Measurements from ENCODE around the gene MCM5.

MCM5 gene

DNA sequence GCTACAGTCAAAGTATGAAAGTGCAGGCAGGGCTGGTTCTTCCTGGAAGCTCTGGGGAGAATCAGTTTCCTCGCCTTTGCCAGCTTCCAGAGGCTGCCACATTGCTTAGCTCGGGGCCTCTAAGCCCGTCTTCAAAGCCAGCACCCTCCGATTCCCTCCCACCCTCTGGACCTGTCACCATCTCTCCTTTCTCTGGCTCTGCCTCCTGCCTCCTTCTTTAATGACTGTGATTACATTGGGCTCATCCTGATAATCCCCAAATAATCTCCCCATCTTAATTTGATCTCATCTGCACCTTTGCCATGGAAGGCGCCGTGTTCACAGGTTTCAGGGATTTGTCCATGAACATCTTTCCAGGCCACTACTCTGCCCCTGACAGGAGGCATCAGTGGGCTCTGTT, 42.5 kb downstream of the MCM5 start:
- H3K79me2 ChIP-seq (ENCODE audit: low read length): no peaks in the 10 kb centered on the region
- H3F3A ChIP-seq (ENCODE audit: insufficient read depth, low read length): peaks cover under 1% of the 10 kb centered on the region; the same call in 1 of the 2 replicates
- no peaks in the 10 kb centered on the region for H3K9me3 ChIP-seq (replicated peaks; ENCODE audit: insufficient read depth, low read length)
- no peak for DNase-seq
- no peak overlapping the region for H3K27ac ChIP-seq (ENCODE audit: low read length)
- peaks cover 1% of the 10 kb centered on the region for H3K4me1 ChIP-seq (ENCODE audit: low read length)
- H3K36me3 ChIP-seq (replicated peaks; ENCODE audit: insufficient read depth, low read length): no peaks in the 10 kb centered on the region
- no peaks in the 10 kb centered on the region for H3K27me3 ChIP-seq (replicated peaks; ENCODE audit: insufficient read depth, low read length)
- H3K9me2 ChIP-seq (replicated peaks; ENCODE audit: insufficient read depth, low read length): no peaks in the 10 kb centered on the region
- H3K9ac ChIP-seq (ENCODE audit: low read length): no peak overlapping the region
- H4K20me1 ChIP-seq (ENCODE audit: insufficient read depth, low read length): no peaks in the 10 kb centered on the region
- no peak overlapping the region for H3K4me2 ChIP-seq (ENCODE audit: low read depth, low read length)
- H3K4me3 ChIP-seq (ENCODE audit: low read length): no peak overlapping the region
- TF ChIP-seq EZH2 (optimal IDR thresholded peaks at IDR 0.05; ENCODE audit: low read depth, low read length) (no peak), EZH2phosphoT487 (IDR thresholded peaks at IDR 0.05; ENCODE audit: low read length) (no peak)
- TF ChIP-seq, protein P1, sequence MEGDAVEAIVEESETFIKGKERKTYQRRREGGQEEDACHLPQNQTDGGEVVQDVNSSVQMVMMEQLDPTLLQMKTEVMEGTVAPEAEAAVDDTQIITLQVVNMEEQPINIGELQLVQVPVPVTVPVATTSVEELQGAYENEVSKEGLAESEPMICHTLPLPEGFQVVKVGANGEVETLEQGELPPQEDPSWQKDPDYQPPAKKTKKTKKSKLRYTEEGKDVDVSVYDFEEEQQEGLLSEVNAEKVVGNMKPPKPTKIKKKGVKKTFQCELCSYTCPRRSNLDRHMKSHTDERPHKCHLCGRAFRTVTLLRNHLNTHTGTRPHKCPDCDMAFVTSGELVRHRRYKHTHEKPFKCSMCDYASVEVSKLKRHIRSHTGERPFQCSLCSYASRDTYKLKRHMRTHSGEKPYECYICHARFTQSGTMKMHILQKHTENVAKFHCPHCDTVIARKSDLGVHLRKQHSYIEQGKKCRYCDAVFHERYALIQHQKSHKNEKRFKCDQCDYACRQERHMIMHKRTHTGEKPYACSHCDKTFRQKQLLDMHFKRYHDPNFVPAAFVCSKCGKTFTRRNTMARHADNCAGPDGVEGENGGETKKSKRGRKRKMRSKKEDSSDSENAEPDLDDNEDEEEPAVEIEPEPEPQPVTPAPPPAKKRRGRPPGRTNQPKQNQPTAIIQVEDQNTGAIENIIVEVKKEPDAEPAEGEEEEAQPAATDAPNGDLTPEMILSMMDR (IDR thresholded peaks at IDR 0.05; ENCODE audit: low read length): no peak
- no peak overlapping the region for H2AFZ ChIP-seq (ENCODE audit: low read length)

DNA sequence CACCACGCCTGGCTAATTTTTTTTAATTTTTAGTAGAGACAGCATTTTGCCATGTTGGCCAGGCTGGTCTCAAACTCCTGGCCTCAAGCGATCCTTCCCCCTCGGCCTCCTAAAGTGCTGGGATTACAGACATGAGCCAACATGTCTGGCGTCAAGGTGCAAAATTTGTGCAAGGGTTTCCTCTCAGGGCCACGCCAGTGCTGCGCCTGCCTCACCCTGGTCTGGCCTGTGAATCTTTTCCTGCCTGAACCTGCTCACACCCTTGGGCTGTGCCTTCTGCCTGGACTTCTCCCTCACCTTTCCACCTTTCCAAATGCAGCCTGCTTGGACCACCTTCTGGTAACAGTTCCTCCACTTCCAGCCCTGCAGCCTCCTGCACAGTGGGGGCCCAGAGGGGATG, 43.4 kb downstream of the MCM5 start:
- no peak for TF ChIP-seq EZH2phosphoT487 (IDR thresholded peaks at IDR 0.05; ENCODE audit: low read length)
- no peak overlapping the region for H3K27ac ChIP-seq (ENCODE audit: low read length)
- H2AFZ ChIP-seq (ENCODE audit: low read length): no peak overlapping the region
- no peaks in the 10 kb centered on the region for H3K9me3 ChIP-seq (replicated peaks; ENCODE audit: insufficient read depth, low read length)
- peaks cover 10% of the 10 kb centered on the region for H3K4me1 ChIP-seq (ENCODE audit: low read length)
- no peak overlapping the region for H3K4me2 ChIP-seq (ENCODE audit: low read depth, low read length)
- no peaks in the 10 kb centered on the region for H4K20me1 ChIP-seq (ENCODE audit: insufficient read depth, low read length)
- no peak overlapping the region for H3K4me3 ChIP-seq (ENCODE audit: low read length)
- H3K9me2 ChIP-seq (replicated peaks; ENCODE audit: insufficient read depth, low read length): no peaks in the 10 kb centered on the region
- no peaks in the 10 kb centered on the region for H3K27me3 ChIP-seq (replicated peaks; ENCODE audit: insufficient read depth, low read length)
- H3K36me3 ChIP-seq (replicated peaks; ENCODE audit: insufficient read depth, low read length): no peaks in the 10 kb centered on the region
- H3F3A ChIP-seq (ENCODE audit: insufficient read depth, low read length): peaks cover 8% of the 10 kb centered on the region
- H3K9ac ChIP-seq (ENCODE audit: low read length): no peak overlapping the region
- no peak for DNase-seq
- no peaks in the 10 kb centered on the region for H3K79me2 ChIP-seq (ENCODE audit: low read length)

DNA sequence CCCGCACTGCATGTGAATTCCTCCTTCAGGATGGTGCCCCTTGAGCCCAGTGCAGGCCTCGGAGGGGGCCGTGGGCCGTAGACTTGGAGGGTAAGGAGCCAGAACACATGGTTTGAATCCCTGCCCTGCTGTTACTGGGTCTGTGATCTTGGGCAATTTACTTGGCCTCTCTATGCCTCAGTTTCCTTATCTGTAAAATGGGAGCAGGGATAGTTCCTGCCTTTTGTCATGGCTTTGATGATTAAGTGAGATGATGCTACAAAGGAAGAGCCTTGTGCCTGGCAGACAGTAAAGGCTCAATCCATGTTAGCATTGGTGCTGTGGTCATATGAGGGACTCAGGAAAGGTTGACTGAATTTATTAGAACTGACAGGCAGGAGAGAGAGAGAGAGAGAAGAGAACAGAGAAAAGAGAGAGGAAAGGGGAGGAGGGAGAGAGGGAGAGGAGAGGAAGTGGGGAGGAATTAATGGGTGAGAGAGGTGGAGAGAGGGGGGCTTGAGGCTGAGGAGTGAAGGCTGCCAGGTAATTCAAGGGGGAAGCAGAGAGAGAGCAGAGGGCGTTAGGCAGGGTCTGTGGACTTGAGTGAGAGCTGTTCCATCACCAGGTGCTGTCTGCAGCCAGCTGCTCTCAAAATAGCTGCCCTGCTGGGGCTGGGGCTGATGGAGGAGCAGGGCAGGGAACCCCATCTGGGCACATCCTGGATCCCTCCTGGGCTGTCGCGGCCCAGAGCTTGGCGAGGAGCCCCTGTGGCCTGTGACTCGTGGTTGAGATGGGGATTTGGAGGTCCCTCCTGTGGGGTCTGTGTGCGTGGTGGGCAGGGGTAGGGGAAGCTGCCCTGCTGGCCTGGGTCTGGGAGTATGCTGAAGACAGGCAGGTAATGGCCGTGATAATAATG, 44.1 kb downstream of the MCM5 start:
- no peak overlapping the region for H3K27ac ChIP-seq (ENCODE audit: low read length)
- TF ChIP-seq EZH2 (optimal IDR thresholded peaks at IDR 0.05; ENCODE audit: low read depth, low read length): no peak
- TF ChIP-seq, protein P1 (IDR thresholded peaks at IDR 0.05; ENCODE audit: low read length): no peak
- TF ChIP-seq EZH2phosphoT487 (IDR thresholded peaks at IDR 0.05; ENCODE audit: low read length): no peak
- no peaks in the 10 kb centered on the region for H3K36me3 ChIP-seq (replicated peaks; ENCODE audit: insufficient read depth, low read length)

More for the DNA sequence above, 44.1 kb downstream of the MCM5 start:
- H3K9ac ChIP-seq (ENCODE audit: low read length): no peak overlapping the region
- no peaks in the 10 kb centered on the region for H3K27me3 ChIP-seq (replicated peaks; ENCODE audit: insufficient read depth, low read length)
- no peak for DNase-seq
- H3K9me3 ChIP-seq (replicated peaks; ENCODE audit: insufficient read depth, low read length): no peaks in the 10 kb centered on the region
- no peaks in the 10 kb centered on the region for H3K79me2 ChIP-seq (ENCODE audit: low read length)
- H3K4me1 ChIP-seq (ENCODE audit: low read length): peaks cover 13% of the 10 kb centered on the region
- H3K4me3 ChIP-seq (ENCODE audit: low read length): no peak overlapping the region
- H2AFZ ChIP-seq (ENCODE audit: low read length): no peak overlapping the region
- H3K4me2 ChIP-seq (ENCODE audit: low read depth, low read length): no peak overlapping the region
- no peaks in the 10 kb centered on the region for H4K20me1 ChIP-seq (ENCODE audit: insufficient read depth, low read length)
- H3K9me2 ChIP-seq (replicated peaks; ENCODE audit: insufficient read depth, low read length): no peaks in the 10 kb centered on the region
- peaks cover 8% of the 10 kb centered on the region for H3F3A ChIP-seq (ENCODE audit: insufficient read depth, low read length)
